Activated naive CD4-positive, alpha-beta T cell treated with anti-CD3 and anti-CD28 coated beads for 36 hours (primary cell): Measurements from ENCODE around the gene AFG1L. TPM values are rescaled to one million over a fixed set of nuclear protein-coding genes. Genes with fewer than 3 reads are reported as not detected.
A peak's percentile ranks its signal among the peaks of the same experiment; 100 is the strongest.
"Not testable (repeated sequence)": the region's sequence is repeated elsewhere in the genome, so short reads cannot be mapped to it uniquely, and the experiment has no call there.

ENCODE experiments used
- CTCF ChIA-PET: fragments of 350-600 bp; sonication (Branson Sonifier 250); formaldehyde crosslinking; loops from one replicate; lab custom pipeline; 2021; ENCODE audit warnings: antibody characterized with exemption; lab: Charles Lee
- DNase-seq: peaks from one replicate; pipeline ENCODE4 v3.0.0-alpha.2; 2020
- H3K27ac Mint-ChIP-seq: one replicate; pipeline ENCODE4 v1.8.0; 2021; ENCODE audit warnings: mild to moderate bottlenecking, mixed read lengths
- H3K27me3 Mint-ChIP-seq: one replicate; pipeline ENCODE4 v1.8.0; 2021; ENCODE audit warnings: low read depth, mixed read lengths
- H3K36me3 Mint-ChIP-seq: one replicate; pipeline ENCODE4 v1.8.0; 2021; ENCODE audit warnings: low read depth, mixed read lengths
- H3K4me1 Mint-ChIP-seq: one replicate; pipeline ENCODE4 v1.8.0; 2021; ENCODE audit warnings: low read depth, mixed read lengths
- H3K4me3 Mint-ChIP-seq: one replicate; pipeline ENCODE4 v1.8.0; 2021; ENCODE audit warnings: mild to moderate bottlenecking, moderate library complexity, mixed read lengths
- H3K9me3 Mint-ChIP-seq: one replicate; pipeline ENCODE4 v1.8.0; 2021; ENCODE audit warnings: mixed read lengths
- intact Hi-C: fragments of 100-400 bp; cut with micrococcal nuclease; formaldehyde crosslinking; loops from one replicate; pipeline ENCODE4 v1.15.1; 2023
- total RNA-seq, 2 experiments: library from RNA; stranded (reverse); gene quantifications; one replicate each; pipeline ENCODE4 v1.2.3, GENCODE V29; 2021

The AFG1L gene
- total RNA-seq, 2 experiments from 2014 or later = 5.4 to 5.9 TPM

DNA sequence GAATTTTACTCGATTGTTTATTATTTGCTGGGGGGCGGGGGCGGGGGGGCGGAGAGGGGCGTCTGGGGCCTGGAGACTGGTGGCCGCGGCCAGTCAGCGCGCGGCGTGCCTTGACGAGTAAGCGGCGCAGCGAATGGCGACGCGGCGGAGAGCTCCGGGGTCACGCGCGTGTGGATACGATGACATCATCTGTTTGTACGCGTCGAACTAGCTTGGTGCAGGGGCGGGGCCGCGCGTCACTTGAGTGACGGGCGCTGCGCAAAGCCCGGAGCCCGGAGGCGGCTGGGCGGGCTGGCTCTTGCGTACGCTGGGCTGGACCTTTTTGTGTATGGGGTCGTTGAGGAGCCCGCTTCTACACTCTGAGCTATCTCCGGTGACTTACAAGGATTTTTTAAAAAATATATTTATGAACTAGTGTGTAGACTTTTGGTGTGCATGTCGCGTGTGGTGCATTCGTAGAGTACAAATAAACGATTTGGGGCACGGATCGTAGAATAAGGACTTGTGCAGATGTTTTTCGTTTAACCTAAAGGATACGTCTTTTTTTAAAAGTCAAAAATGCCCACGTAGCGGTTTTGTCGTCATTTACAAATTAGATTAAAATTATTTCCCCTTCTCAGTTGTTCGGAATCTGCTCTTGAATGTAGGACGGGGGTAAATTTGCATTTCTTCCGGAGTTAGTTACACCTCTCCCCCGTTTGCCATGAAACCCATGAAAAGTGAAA lies 263.7 kb downstream of the AFG1L start:
- peak overlapping the region; percentile 88 for H3K4me3 Mint-ChIP-seq
- CTCF ChIA-PET = interaction anchor here (1.0 to 3.5 kb wide), 2 partner anchors 20 to 514 kb away, joined by 3 to 13 read pairs; no protein-coding TSS in a partner anchor
- H3K36me3 Mint-ChIP-seq = peaks cover 3% of the 10 kb centered on the region
- intact Hi-C loops = loop anchor here (1.0 to 5.0 kb wide), 13 partner anchors 72 to 924 kb away; partner anchors contain the start of genes CD164, CEP57L1, OSTM1 and SNX3
- H3K4me1 Mint-ChIP-seq = peaks cover 16% of the 10 kb centered on the region
- DNase-seq = peak; percentile 97
- peaks cover 10% of the 10 kb centered on the region for H3K27me3 Mint-ChIP-seq
- H3K27ac Mint-ChIP-seq = peak overlapping the region; percentile 89
- H3K9me3 Mint-ChIP-seq = no peaks in the 10 kb centered on the region

DNA sequence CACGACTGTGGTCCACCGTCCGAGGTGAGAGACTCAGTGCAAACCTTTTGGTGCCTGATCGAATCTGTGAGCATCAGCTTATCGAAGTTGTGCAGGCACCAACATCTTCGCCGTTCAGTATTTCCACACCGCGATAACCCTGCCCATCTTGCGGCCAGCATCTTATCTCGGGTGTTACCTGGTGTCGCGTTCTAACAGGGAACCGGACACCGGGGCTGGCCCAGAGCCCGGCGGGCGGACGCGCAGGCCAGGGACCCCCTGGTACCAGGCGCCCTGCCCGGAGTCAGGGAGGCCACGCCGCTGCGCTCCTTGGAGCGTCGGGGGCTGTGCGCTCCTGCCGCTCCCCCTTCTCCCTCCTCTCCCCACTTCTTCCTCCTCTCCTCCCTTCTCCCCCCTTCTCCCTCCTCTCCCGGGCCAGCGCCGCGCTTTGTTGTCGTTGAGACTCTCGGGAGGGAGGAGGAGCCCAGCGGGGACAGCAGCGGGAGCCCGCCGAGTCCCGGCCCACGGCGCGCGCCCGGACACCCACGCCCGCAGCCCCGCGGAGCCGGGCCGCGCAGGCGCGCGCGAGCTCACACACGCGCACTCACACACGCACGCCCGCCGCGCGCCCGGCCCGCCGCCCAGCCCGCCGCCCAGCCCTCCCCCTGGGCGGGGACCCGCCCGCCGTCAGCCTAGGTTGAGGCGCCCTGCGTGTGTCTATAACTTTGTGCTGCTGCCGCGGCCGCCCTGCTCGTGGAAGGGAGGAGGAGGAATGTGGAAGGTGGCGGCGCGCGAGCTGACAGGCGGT lies 264.4 kb downstream of the AFG1L start:
- intact Hi-C loops = loop anchor here (2.0 to 5.0 kb wide), 6 partner anchors 278 to 923 kb away; partner anchors contain the start of gene ZBTB24
- Mint-ChIP-seq H3K9me3 (no peaks in the 10 kb centered on the region), H3K4me1 (peaks cover 22% of the 10 kb centered on the region), H3K27me3 (peaks cover 10% of the 10 kb centered on the region), H3K27ac (peak overlapping the region; percentile 89), H3K4me3 (peak overlapping the region; percentile 88), H3K36me3 (peaks cover 3% of the 10 kb centered on the region)
- peak; percentile 78 for DNase-seq
- CTCF ChIA-PET = interaction anchor here (3.5 kb wide), 1 partner anchor 513 kb away, joined by 13 read pairs; no protein-coding TSS in a partner anchor

- peaks cover 10% of the 10 kb centered on the region for H3K27me3 Mint-ChIP-seq
- DNase-seq = no peak
- peak overlapping the region; percentile 80 for H3K4me3 Mint-ChIP-seq
- CTCF ChIA-PET = interaction anchor here (3.5 kb wide), 1 partner anchor 512 kb away, joined by 13 read pairs; no protein-coding TSS in a partner anchor
- peaks cover 3% of the 10 kb centered on the region for H3K36me3 Mint-ChIP-seq
- intact Hi-C loops = loop anchor here (2.0 to 10.0 kb wide), 7 partner anchors 277 to 922 kb away; partner anchors contain the start of gene ZBTB24
- H3K4me1 Mint-ChIP-seq = peaks cover 29% of the 10 kb centered on the region
- H3K27ac Mint-ChIP-seq = peak overlapping the region; percentile 24
- H3K9me3 Mint-ChIP-seq = no peaks in the 10 kb centered on the region
These were observed 265.1 kb downstream of the AFG1L start for GRCh38 chr6:108559884-108560462.

- CTCF ChIA-PET = interaction anchor here (3.5 kb wide), 1 partner anchor 512 kb away, joined by 13 read pairs; no protein-coding TSS in a partner anchor
- intact Hi-C loops = loop anchor here (10.0 kb wide), 1 partner anchor 836 kb away; no protein-coding TSS in a partner anchor
- H3K27ac Mint-ChIP-seq = peak within 1 kb of the TSS; percentile 24
- peaks cover 3% of the 10 kb centered on the region for H3K36me3 Mint-ChIP-seq
- DNase-seq = peak; percentile 34
- H3K9me3 Mint-ChIP-seq = no peaks in the 10 kb centered on the region
- H3K27me3 Mint-ChIP-seq = peaks cover 10% of the 10 kb centered on the region
- H3K4me1 Mint-ChIP-seq = peaks cover 36% of the 10 kb centered on the region
- H3K4me3 Mint-ChIP-seq = peak within 1 kb of the TSS; percentile 80
These were observed 265.8 kb downstream of the AFG1L start, which contains the start of gene FOXO3 for GRCh38 chr6:108560463-108561308. Gene FOXO3 (plus strand): TSS chr6:108560917. CDS start chr6:108561209, 292 bp downstream.

DNA sequence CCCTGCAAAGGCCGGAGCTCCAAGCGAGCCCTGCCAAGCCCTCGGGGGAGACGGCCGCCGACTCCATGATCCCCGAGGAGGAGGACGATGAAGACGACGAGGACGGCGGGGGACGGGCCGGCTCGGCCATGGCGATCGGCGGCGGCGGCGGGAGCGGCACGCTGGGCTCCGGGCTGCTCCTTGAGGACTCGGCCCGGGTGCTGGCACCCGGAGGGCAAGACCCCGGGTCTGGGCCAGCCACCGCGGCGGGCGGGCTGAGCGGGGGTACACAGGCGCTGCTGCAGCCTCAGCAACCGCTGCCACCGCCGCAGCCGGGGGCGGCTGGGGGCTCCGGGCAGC lies 266.4 kb downstream of the AFG1L start:
- not testable (repeated sequence) for H3K27ac Mint-ChIP-seq, H3K27me3 Mint-ChIP-seq, H3K4me3 Mint-ChIP-seq, H3K9me3 Mint-ChIP-seq, H3K36me3 Mint-ChIP-seq, DNase-seq
- CTCF ChIA-PET = interaction anchor here (1.9 kb wide), 1 partner anchor 19 kb away, joined by 5 read pairs; no protein-coding TSS in a partner anchor
- peaks cover 42% of the 10 kb centered on the region for H3K4me1 Mint-ChIP-seq
- intact Hi-C loops = loop anchor here (10.0 kb wide), 1 partner anchor 836 kb away; no protein-coding TSS in a partner anchor

GRCh38 chr6:108561742-108562502 lies 267.1 kb downstream of the AFG1L start:
- Mint-ChIP-seq H3K9me3 (no peaks in the 10 kb centered on the region), H3K4me1 (peaks cover 43% of the 10 kb centered on the region), H3K4me3 (peak overlapping the region; percentile 51), H3K36me3 (peaks cover 3% of the 10 kb centered on the region), H3K27me3 (peaks cover 10% of the 10 kb centered on the region), H3K27ac (no peak overlapping the region)
- CTCF ChIA-PET = interaction anchor here (0.6 to 1.9 kb wide), 4 partner anchors 18 to 451 kb away, joined by 3 to 6 read pairs (median 4); no protein-coding TSS in a partner anchor
- no peak for DNase-seq
- intact Hi-C loops = loop anchor here (10.0 kb wide), 1 partner anchor 837 kb away; no protein-coding TSS in a partner anchor

- Mint-ChIP-seq H3K27me3 (peaks cover 10% of the 10 kb centered on the region), H3K9me3 (no peaks in the 10 kb centered on the region), H3K36me3 (peaks cover 3% of the 10 kb centered on the region), H3K27ac (no peak overlapping the region), H3K4me1 (peaks cover 43% of the 10 kb centered on the region), H3K4me3 (peak overlapping the region; percentile 51)
- intact Hi-C loops = loop anchor here (10.0 kb wide), 1 partner anchor 838 kb away; no protein-coding TSS in a partner anchor
- DNase-seq = no peak
- CTCF ChIA-PET = interaction anchor here (0.6 to 1.9 kb wide), 4 partner anchors 18 to 451 kb away, joined by 3 to 6 read pairs (median 4); no protein-coding TSS in a partner anchor
These were observed 267.7 kb downstream of the AFG1L start for GRCh38 chr6:108562503-108562993.

- no peak overlapping the region for H3K4me3 Mint-ChIP-seq
- peaks cover 10% of the 10 kb centered on the region for H3K27me3 Mint-ChIP-seq
- CTCF ChIA-PET = interaction anchor here (1.9 kb wide), 1 partner anchor 21 kb away, joined by 5 read pairs; no protein-coding TSS in a partner anchor
- no peak for DNase-seq
- no peak overlapping the region for H3K27ac Mint-ChIP-seq
- H3K4me1 Mint-ChIP-seq = peaks cover 45% of the 10 kb centered on the region
- H3K36me3 Mint-ChIP-seq = peaks cover 5% of the 10 kb centered on the region
- no peaks in the 10 kb centered on the region for H3K9me3 Mint-ChIP-seq
- intact Hi-C loops = loop anchor here (10.0 kb wide), 1 partner anchor 838 kb away; no protein-coding TSS in a partner anchor
These were observed 268.4 kb downstream of the AFG1L start for GRCh38 chr6:108563292-108563691.

- H3K27me3 Mint-ChIP-seq = peaks cover 10% of the 10 kb centered on the region
- H3K4me1 Mint-ChIP-seq = peaks cover 50% of the 10 kb centered on the region
- H3K36me3 Mint-ChIP-seq = peaks cover 5% of the 10 kb centered on the region
- peak; percentile 22 for DNase-seq
- CTCF ChIA-PET = interaction anchor here (0.6 kb wide), 3 partner anchors 239 to 272 kb away, joined by 3 to 5 read pairs (median 3); no protein-coding TSS in a partner anchor
- H3K9me3 Mint-ChIP-seq = no peaks in the 10 kb centered on the region
- no peak overlapping the region for H3K4me3 Mint-ChIP-seq
- intact Hi-C loops = loop anchor here (2.0 to 10.0 kb wide), 2 partner anchors 17 to 839 kb away; no protein-coding TSS in a partner anchor
- no peak overlapping the region for H3K27ac Mint-ChIP-seq
These were observed 269.3 kb downstream of the AFG1L start for GRCh38 chr6:108564178-108564577.
